CD4-positive, alpha-beta T cell treated with Interleukin-2 at 100 ng/mL for 4 hours (primary cell): Measurements from ENCODE around the gene CCDC158.
"Not testable (repeated sequence)": the region's sequence is repeated elsewhere in the genome, so short reads cannot be mapped to it uniquely, and the experiment has no call there.

ENCODE experiments used
- DNase-seq: peaks from one replicate; pipeline ENCODE4 v3.0.0-alpha.2; 2020; ENCODE audit warnings: low spot score

CCDC158 gene

DNA sequence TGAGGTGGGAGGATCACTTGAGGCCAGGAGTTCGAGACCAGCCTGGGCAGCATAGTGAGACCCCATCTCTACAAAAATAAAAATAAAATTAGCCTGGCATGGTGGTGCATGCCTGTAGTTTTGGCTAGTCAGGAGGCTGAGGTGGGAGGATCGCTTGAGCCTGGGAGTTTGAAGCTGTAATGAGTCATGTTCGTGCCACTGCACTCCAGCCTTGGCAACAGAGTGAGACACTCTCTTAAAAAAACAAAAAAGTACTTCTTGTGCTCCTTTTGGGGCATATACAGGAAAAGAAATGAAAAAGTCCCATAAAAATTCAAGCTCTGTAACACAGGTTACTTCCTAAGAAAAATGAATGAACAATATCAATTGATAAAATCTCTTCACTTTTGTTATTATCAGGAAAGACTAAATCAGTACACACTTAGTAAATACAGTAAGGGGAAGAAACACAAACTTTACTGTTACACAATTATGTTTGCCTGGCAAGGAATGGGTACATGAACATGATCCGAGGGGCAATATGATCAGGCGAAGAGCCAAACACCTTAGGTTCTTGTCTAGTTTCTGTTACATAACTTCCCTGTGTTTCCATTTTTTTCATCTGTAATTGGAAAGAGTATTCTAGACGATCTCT, 46.9 kb downstream of the CCDC158 start:
- no peak for DNase-seq

- DNase-seq: no peak
These were observed 54.2 kb downstream of the CCDC158 start for GRCh38 chr4:76366737-76367136.

DNA sequence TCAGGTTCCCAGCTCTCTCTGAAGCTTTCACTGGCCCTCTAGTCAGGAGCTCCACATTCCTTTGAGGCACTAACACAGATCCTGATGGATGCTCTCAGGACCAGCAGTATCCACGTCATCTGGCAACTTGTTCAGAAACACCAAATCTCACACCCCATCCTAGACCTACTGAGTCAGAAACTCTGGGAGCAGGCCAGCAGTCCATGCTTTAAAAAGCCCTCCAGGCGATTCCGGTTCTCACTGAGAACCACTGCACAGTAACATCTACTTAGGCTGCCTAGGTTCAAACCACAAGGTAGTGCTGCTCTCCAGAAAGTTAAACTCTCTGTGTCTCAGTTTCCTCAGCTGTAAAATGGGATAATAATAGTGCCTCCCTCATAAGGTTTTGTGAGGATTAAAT, 55.3 kb downstream of the CCDC158 start:
- no peak for DNase-seq

DNA sequence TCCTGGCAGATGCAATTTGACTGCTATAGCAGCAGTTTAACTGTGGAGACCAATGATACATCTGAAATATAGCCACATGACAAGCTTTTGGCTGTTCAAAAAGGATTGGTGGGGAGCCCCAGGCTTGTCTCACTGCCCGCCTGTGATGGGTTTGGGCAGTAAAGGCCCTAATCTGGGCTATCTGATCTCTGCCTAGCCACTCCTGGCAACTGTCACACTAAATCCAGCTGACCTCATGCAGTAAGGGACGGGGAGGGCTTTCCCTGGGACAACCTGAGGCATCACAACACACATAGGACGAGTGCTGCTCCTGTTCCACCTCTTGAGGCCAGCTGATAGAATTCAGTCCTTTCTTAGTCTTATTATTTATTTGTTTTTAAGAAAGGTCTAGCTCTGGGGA, 56.2 kb downstream of the CCDC158 start:
- DNase-seq: no peak

- DNase-seq: no peak
These were observed 57.2 kb downstream of the CCDC158 start for GRCh38 chr4:76363556-76364290.

- no peak for DNase-seq
These were observed 59.1 kb downstream of the CCDC158 start for GRCh38 chr4:76361689-76362412.

- DNase-seq: not testable (repeated sequence)
These were observed 61.0 kb downstream of the CCDC158 start for GRCh38 chr4:76359881-76360466.

DNA sequence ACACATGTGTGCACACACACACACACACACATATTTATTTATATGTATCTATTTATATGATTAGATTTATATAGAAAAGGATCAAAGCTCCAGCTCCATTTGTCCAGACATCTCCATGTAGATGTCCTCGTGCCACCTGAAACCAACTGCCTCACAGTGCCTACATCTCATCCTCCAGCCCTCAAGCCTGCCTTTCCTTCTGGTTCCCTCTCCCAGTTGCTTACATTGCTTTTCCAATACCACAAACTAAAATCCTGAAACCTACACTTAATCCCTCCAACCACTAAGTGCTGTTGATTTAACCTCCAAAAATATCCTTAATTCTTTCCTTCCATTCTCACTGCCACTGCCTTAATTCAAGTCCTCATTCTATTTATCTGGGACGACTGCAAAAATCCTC, 63.0 kb downstream of the CCDC158 start:
- no peak for DNase-seq

DNA sequence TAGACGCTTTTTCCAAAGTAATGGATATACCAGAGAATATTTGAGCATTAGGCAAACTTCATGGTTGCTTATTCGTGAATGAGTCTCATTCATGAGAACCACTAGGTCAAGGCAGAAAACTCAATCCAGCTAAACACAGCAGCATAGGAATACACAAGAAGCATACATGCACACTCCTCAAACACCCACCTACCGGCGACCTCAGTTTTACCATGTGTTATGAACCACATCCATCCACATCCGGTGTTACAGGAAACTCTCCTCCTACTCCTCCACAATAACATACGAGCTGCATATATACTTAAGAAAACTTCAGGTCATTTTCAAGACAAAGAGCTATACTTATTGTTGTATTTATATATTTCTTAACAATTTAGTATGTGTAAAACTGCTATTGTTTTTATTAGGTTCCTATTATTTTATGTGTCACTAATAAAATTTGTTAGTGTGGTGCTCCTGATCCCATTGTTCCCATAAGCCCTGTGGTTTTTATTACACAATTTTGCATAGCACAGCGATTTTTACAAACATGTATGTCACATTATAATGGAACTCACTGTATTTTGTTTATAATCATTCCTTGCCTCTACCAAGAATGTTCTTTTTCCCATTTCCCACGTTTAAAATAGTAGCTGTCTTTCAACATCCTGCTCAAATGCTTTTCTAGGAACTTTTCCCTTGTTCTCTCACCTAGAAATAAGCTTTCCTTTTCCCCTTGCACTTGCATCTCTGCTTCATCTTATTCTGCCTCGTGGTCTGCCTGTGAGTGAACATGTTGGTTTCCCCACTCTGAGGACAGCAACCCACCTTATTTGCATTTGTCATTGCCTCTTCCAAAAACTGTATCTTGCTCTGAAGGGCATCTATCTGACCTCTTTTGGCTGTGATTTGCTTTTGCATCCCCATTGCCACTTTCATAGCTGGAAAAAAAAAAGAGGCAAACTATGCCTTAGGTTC, 66.1 kb downstream of the CCDC158 start:
- peak; percentile 19 for DNase-seq

- DNase-seq: no peak
These were observed 78.1 kb downstream of the CCDC158 start for GRCh38 chr4:76342803-76343202.

- no peak for DNase-seq
These were observed 78.8 kb downstream of the CCDC158 start for GRCh38 chr4:76342191-76342590.

DNA sequence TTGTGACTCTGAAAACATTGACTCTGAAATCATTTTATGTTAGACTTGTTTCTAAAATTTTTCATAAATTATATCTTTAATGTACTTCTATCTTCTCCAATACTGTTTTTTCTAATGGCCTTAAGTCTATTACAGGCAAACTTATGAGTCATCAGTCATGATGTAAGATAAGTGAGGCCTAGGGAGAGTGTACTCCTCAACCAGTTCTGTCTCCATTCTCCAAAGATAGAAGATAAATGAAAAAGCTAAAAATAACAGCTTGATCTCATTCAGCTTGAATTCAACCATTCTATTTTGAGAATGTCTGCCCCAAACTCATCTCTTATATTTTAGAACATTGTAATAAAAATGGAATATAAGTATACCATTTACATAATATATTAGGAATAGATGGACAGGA, 79.9 kb downstream of the CCDC158 start:
- no peak for DNase-seq

DNA sequence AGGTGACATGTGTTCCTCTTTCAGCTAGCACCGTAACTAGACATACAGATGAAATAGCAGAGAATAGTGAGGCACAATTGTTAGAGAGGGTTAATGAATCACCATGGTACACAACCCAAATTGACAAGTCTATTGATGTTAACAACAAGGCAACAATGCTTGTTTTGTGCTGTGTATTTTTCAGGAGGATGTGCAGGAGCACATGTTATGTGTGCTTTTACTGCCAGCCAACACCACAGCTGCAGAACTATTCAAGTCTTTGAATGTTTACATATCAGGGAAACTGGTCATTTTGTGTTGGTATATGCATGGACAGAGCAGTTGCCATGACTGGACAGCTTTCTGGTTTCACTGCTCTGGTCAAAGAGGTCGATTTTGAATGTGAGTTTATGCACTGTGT, 81.6 kb downstream of the CCDC158 start:
- DNase-seq: no peak

- no peak for DNase-seq
These were observed 86.1 kb downstream of the CCDC158 start for GRCh38 chr4:76334885-76335284.

DNA sequence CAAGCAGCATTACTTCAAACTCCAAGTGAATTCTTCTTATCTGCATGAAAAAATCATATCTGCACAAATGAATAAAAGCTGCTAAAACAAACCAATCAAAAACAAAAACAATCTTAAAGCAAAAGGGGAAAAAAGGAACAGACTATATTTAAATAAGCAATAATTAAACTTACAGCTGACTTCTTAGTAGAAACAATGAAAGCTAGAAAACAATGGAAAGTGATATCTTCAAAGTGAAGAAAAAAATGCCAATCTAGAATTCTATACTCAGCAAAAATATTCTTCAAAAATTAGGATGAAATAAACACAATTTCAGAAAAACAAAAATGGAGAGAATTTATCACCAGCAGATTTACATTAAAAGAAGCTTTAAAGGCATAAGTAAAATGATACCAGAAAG, 94.4 kb downstream of the CCDC158 start:
- DNase-seq: no peak

GRCh38 chr4:76325072-76325471, 95.9 kb downstream of the CCDC158 start:
- no peak for DNase-seq

DNA sequence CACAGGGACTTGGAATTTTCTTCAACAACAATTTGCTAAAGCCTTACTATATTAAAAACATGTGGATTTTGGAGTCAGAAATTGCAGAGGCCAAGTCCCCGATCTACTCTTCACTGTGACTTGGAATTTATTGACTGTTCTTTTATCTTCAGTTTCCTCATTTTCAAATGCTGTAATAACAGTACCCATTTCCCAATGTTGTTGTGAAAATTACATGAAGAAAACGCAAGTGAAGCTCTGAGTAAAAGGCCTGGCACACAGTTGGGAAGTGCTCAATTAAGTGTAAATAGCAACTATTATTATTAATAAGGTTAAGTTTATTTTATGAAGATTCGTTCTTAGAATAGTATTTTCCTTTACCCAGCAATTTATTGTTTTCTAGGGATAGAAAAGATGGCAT, 98.7 kb downstream of the CCDC158 start:
- no peak for DNase-seq

DNA sequence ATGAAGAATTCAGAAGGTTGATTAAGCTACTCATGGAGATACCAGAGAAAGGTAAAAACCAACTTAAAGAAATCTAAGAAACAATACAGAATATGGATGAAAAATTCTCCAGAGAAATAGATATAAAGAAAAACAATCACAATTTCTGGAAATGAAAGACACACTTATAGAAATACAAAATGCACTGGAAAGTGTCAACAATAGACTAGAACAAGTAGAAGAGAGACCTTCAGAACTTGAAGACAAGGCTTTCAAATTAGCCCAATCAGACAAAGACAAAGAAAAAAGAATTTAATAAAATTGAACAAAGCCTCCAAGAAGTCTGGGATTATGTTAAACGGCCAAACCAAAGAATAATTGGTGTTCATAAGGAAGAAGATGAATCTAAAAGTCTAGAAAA, 104.8 kb downstream of the CCDC158 start:
- no peak for DNase-seq

GRCh38 chr4:76315267-76315918, 105.5 kb downstream of the CCDC158 start:
- DNase-seq: no peak

DNA sequence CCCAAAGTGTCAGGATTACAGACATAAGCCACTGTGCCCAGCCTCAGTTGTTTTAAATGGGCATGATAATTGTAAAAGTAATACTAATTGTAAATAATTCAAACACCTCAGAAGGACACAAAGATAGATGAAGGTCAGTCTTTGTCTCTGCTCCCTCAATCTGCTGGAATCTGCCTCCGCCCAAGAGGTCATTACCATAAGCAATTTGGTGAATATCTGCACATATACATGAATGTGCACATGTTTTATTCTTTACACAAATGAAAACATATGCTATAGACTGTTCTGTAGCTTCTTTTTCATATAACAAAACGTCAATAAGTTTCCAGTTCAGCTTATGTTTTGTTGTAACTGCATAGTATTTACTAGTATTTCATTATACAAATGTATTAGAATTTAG, 107.4 kb downstream of the CCDC158 start:
- no peak for DNase-seq

GRCh38 chr4:76312457-76312856, 108.5 kb downstream of the CCDC158 start:
- no peak for DNase-seq
